HG02884 (cell line): ENCODE results near the gene OR2T10.
"Not testable (repeated sequence)": the region's sequence is repeated elsewhere in the genome, so short reads cannot be mapped to it uniquely, and the experiment has no call there.

Source experiments
- ATAC-seq: cut with Tn5 transposase; IDR thresholded peaks from one replicate; pipeline ENCODE4 v1.9.1; 2021; ENCODE audit warnings: mild to moderate bottlenecking, moderate library complexity; ENCODE audit not compliant: unreplicated experiment

The OR2T10 gene

GRCh38 chr1:248596615-248597014 is 885 bp downstream of the OR2T10 start:
- ATAC-seq, result no peak

- no peak for ATAC-seq
Observed at GRCh38 chr1:248593226-248593625, 4.3 kb downstream of the OR2T10 start.

GRCh38 chr1:248592655-248593054 is 4.8 kb downstream of the OR2T10 start:
- ATAC-seq, result no peak

GRCh38 chr1:248590055-248590454 is 7.4 kb downstream of the OR2T10 start:
- ATAC-seq, result no peak

- ATAC-seq, result no peak
Observed at GRCh38 chr1:248589334-248589733, 8.2 kb downstream of the OR2T10 start.

- no peak for ATAC-seq
Observed at GRCh38 chr1:248585266-248585665, 12.2 kb downstream of the OR2T10 start.

- no peak for ATAC-seq
Observed at GRCh38 chr1:248576260-248576980, 21.1 kb downstream of the OR2T10 start.

GRCh38 chr1:248574657-248575056 is 22.8 kb downstream of the OR2T10 start, which contains the start of gene OR2T34:
Gene OR2T34 (minus strand): TSS chr1:248574757. CDS start chr1:248574757, 0 bp downstream.
- ATAC-seq, result not testable (repeated sequence)

GRCh38 chr1:248573856-248574255 is 23.6 kb downstream of the OR2T10 start:
- not testable (repeated sequence) for ATAC-seq

- not testable (repeated sequence) for ATAC-seq
Observed at GRCh38 chr1:248572049-248572448, 25.5 kb downstream of the OR2T10 start.

- not testable (repeated sequence) for ATAC-seq
Observed at GRCh38 chr1:248570811-248571210, 26.7 kb downstream of the OR2T10 start.

GRCh38 chr1:248569049-248569448 is 28.5 kb downstream of the OR2T10 start:
- ATAC-seq, result not testable (repeated sequence)

GRCh38 chr1:248565530-248566373 is 31.7 kb downstream of the OR2T10 start:
- peak; percentile 68 for ATAC-seq

GRCh38 chr1:248562672-248563071 is 34.8 kb downstream of the OR2T10 start, which contains the start of gene OR2T29:
Gene OR2T29 (minus strand): TSS chr1:248562772. CDS start chr1:248559491, 3,281 bp downstream.
- ATAC-seq, result not testable (repeated sequence)

GRCh38 chr1:248551027-248551426 is 46.5 kb downstream of the OR2T10 start:
- ATAC-seq, result not testable (repeated sequence)

- ATAC-seq, result not testable (repeated sequence)
Observed at GRCh38 chr1:248547383-248547782, 50.1 kb downstream of the OR2T10 start.
